Adrenal gland (tissue), 5 donors: ENCODE results near the gene MATR3.

ENCODE experiments used
- POLR2A ChIP-seq, 2 donors: fragments of 450-650 bp; IDR thresholded peaks; one replicate each; pipeline ENCODE4 v1.6.1; 2017; ENCODE audit warnings: antibody characterized with exemption in 2 of 2, mild to moderate bottlenecking in 2 of 2, moderate library complexity in 1 of 2
- TF ChIP-seq, protein P1 (sequence below), 6 experiments: fragments of 450-650 bp in 4 of 6; fragments of 200-600 bp in 2 of 6; sonication (generic) in 1 of 6; IDR thresholded peaks; 1 replicate in 5 of 6; 2 replicates in 1 of 6; pipeline versions ENCODE4 v1.5.1 to v1.8.0; 2016 to 2021; ENCODE audit warnings: antibody characterized with exemption in 6 of 6, mild to moderate bottlenecking in 2 of 6, moderate library complexity in 1 of 6
- donor health status: DM: no; HTN: no; CAD: no.

DNA sequence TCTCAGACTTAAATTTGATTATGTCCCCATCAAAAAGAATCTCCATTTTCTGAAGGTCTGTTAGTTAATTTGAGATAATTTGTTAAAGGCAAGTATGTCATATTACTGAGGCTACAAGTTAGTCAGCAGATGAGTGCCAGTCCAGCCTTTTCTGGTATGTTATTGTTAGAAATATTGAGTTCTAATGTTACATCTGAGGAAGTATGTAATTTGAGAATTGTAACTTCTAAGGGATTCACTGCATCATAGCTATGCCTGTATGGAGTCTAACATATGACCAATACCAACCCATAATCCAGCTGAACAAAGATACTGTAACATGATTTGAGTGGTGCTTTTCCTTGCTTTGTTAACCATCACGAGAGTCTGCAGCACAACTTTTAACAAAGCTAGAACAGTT, 75.6 kb downstream of the MATR3 start:
- TF ChIP-seq, protein P1, sequence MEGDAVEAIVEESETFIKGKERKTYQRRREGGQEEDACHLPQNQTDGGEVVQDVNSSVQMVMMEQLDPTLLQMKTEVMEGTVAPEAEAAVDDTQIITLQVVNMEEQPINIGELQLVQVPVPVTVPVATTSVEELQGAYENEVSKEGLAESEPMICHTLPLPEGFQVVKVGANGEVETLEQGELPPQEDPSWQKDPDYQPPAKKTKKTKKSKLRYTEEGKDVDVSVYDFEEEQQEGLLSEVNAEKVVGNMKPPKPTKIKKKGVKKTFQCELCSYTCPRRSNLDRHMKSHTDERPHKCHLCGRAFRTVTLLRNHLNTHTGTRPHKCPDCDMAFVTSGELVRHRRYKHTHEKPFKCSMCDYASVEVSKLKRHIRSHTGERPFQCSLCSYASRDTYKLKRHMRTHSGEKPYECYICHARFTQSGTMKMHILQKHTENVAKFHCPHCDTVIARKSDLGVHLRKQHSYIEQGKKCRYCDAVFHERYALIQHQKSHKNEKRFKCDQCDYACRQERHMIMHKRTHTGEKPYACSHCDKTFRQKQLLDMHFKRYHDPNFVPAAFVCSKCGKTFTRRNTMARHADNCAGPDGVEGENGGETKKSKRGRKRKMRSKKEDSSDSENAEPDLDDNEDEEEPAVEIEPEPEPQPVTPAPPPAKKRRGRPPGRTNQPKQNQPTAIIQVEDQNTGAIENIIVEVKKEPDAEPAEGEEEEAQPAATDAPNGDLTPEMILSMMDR (IDR thresholded peaks at IDR 0.05): no peak
- no peak for TF ChIP-seq POLR2A (IDR thresholded peaks at IDR 0.05)
